ENCODE measurements around the gene DECR2.
"Not testable (repeated sequence)": the region's sequence is repeated elsewhere in the genome, so short reads cannot be mapped to it uniquely, and the experiment has no call there.

DECR2 gene

DNA sequence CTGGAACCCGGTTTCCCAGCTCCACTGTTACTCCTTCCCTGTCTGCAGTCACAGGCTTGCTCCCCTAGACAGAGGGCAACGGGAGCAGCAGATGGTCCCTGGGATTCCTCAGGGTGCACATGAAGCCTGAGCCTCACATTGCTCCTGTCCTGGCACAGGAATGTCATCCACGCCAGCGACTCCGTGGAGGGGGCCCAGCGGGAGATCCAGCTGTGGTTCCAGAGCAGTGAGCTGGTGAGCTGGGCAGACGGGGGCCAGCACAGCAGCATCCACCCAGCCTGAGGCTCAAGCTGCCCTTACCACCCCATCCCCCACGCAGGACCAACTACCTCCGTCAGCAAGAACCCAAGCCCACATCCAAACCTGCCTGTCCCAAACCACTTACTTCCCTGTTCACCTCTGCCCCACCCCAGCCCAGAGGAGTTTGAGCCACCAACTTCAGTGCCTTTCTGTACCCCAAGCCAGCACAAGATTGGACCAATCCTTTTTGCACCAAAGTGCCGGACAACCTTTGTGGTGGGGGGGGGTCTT, 1.6 kb upstream of the DECR2 start:
- DNase-seq (ENCODE audit: low spot score): no peak

DNA sequence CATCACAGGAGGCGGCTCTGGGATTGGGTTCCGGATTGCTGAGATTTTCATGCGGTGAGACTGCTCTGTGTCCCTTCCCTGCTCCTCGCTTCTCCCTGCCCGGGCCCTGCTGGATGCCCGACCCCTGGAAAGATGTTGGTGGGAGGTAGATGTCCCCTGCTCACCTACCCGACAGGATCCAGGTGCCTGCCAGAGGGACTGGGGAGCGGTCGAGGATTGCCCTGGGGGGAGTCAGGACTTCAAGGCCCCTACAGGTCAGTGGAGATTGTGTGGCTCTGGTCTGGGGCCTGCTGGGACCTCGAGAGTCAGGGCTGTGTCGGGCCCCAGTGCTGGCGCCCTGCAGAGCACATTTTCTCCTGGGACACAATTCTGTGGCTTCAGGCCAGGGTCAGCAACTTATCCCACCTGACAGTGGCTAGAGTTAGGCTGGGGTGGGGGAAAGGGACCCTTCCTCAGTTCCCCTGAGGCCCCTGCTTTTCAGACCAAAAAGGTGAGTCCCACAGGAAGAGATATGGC, 3.3 kb downstream of the DECR2 start:
- DNase-seq (ENCODE audit: low spot score): no peak

GRCh38 chr16:405548-406506, 4.1 kb downstream of the DECR2 start:
- no peak for DNase-seq (ENCODE audit: low spot score)

- no peak for DNase-seq (ENCODE audit: low spot score)
These were observed 5.6 kb downstream of the DECR2 start for GRCh38 chr16:407253-407652.

GRCh38 chr16:410516-411178, 9.0 kb downstream of the DECR2 start:
- DNase-seq (ENCODE audit: low spot score): no peak

DNA sequence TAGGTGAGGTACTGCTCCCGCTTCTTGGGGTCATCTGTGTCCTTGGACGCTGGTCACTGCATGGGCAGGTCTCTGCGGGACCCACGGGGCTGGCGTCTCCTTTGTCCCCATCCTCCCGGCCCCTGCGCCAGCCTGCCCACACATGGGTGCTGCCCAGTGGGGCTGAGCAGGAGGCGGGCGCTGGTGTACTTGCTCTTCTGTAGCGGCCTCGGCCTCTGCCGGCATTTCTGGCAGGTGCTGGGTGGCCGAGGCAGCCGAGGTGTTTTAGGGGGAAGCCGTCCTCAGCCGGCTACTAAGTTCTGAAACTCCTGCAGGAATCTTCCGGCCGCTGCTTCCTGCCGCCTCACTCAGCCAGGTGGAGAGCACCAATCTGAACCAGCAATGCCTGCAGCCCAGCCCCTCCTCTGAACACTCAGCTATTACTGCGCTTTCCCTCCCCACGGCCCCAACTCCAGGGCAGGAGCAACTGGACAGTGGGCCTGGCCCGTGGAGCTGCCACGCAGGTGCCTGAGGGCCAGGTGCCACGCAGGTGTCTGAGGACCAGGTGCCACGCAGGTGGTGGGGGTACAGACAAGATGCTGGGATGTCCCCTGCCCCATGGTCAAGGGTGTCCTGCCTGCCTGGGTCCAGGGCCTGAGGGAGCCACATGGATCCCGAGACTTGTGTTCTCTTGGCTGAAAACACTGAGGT, 10.0 kb downstream of the DECR2 start:
- DNase-seq (ENCODE audit: low spot score): no peak

DNA sequence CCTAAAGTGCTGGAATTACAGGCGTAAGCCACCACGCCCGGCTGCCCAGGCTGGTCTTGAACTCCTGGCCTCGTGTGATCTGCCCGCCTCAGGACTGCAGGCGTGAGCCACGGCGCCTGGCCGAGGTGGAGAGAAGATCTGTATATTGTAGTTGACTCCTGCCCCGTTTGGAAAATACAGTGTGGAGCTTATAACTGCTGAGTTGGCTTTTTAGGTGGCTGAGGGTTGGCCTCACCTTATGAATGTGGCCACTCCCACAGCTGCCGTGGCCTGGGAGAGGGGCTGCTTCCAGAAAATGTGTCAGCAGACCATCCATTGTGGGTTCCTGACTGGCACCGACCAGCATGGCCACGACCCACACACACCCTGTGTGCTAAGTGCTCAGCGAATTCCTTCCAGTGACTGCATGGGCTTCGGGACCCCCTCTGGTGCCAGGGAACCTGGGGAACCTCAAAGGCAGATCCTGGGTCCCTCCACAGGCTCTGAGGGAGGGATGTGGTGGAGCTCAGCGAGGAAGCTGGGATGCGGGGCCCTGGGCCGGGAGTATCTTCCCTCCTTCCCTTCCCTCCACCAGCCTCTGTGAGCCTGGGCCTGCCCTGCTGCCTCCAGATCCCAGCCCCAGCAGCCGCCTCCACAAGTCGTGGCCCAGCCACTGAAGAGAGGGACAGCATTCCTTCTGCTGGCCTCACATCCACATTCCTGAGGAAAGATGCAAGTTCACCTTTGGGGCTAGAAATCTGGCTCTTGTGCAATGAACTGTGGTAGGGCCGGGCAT, 12.9 kb downstream of the DECR2 start:
- peak; percentile 55 for DNase-seq (ENCODE audit: low spot score)

- not testable (repeated sequence) for DNase-seq (ENCODE audit: low spot score)
These were observed 13.4 kb downstream of the DECR2 start for GRCh38 chr16:415170-415498.

DNA sequence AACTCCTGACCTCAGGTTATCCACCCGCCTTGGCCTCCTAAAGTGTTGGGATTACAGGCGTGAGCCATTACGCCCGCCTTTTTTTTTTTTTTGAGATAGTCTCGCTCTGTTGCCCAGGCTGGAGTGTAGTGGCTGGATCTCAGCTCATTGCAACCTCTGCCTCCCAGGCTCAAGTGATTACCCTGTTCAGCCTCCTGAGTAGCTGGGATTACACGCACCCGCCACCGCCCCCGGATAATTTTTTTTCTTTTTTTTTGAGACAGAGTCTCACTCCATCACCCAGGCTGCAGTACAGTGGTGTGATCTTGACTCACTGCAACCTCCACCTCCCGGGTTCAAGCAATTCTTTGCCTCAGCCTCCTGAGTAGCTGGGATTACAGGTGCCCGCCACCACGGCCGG, 20.5 kb downstream of the DECR2 start:
- DNase-seq (ENCODE audit: low spot score): not testable (repeated sequence)

DNA sequence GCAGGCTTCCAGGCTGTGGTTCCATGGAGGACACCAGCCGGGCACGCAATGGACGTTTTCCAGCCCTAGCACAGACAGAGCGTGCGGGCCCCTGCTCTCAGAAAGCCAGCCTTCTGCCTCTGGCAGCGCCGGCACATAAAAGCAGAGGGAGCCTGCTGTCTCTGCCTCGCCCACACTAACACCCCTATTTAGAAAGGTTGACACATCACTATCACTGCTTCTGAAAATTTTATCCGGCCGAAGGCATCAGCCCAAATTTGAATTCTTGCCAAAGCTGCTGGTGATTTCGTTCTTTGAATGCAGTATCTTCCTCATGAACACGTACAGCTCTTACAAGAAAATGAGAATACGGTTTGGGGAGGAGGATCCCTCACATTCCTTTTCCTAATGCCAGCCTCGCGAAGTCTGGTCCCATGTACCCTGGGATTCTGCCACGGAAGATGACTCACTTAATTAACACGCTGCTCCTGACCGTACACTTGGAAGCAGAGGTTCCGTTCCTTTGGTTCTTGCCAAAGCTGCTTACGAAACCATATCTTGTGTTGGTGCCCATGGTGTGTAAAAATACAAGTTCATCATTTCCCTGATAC, 22.4 kb downstream of the DECR2 start:
- DNase-seq (ENCODE audit: low spot score): peak; percentile 91

GRCh38 chr16:424623-425081, 23.0 kb downstream of the DECR2 start:
- peak; percentile 44 for DNase-seq (ENCODE audit: low spot score)

GRCh38 chr16:425082-425718, 23.5 kb downstream of the DECR2 start, which contains the start of gene RAB11FIP3:
Gene RAB11FIP3 (plus strand): TSS chr16:425649. CDS start chr16:426007, 358 bp downstream.
- DNase-seq (ENCODE audit: low spot score): peak; percentile 84

DNA sequence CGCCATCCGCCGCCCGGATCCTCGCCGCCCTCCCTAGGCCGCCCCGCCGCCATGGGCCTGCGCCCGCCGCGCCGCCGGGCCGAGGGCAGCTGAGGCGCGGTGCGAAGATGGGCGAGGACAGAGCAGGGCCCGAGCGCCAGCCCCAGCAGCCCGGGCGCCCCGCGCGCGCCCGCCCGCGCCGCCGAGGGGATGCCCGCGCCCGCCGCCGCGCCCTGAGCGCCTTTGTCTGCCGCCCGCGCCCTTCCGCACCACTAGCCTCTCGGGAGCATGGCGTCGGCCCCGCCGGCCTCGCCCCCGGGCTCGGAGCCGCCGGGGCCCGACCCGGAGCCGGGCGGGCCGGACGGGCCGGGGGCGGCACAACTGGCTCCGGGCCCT, 24.0 kb downstream of the DECR2 start:
- DNase-seq (ENCODE audit: low spot score): no peak

- DNase-seq (ENCODE audit: low spot score): peak; percentile 10
These were observed 24.6 kb downstream of the DECR2 start for GRCh38 chr16:426115-426905.

GRCh38 chr16:426906-427249, 25.2 kb downstream of the DECR2 start:
- DNase-seq (ENCODE audit: low spot score): no peak

- DNase-seq (ENCODE audit: low spot score): no peak
These were observed 25.6 kb downstream of the DECR2 start for GRCh38 chr16:427250-427649.

- no peak for DNase-seq (ENCODE audit: low spot score)
These were observed 29.2 kb downstream of the DECR2 start for GRCh38 chr16:430904-431303.

DNA sequence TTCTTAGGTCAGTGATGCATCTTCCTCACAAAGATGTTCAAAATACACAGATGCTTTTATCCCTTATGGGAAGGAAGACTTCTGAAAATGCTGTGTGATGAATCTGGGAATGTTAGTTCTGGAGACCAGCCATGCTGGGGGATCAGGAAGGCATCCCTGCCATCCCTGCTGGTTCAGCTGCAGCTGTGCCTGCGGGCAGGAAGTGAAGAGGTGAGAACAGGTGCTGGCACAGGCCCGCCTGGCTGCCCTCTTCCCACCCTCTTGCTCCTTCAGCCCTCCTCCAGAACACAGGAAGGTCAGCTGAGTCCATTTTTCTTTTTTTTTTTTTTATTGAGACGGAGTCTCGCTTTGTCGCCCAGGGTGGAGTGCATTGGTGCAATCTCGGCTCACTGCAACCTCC, 38.9 kb downstream of the DECR2 start:
- no peak for DNase-seq (ENCODE audit: low spot score)

DNA sequence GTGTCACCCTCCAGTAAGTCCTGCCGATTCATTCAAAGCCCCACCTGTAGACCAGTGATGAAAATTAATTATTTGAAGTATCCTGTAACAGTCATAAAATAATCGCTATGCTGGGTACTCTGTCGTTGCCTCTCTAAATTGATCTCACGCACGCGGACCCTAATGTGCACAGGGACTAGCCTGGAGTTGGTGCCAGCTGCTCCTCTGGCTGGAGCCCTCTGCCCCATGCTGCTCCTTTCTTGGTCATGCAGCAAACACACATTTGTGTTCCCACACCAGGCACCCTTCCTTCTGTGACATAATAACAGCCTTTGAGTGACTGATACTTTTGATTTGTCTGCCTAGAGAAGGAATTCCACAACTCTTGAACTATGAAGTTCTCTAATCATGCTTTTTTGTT, 39.8 kb downstream of the DECR2 start:
- DNase-seq (ENCODE audit: low spot score): no peak

DNA sequence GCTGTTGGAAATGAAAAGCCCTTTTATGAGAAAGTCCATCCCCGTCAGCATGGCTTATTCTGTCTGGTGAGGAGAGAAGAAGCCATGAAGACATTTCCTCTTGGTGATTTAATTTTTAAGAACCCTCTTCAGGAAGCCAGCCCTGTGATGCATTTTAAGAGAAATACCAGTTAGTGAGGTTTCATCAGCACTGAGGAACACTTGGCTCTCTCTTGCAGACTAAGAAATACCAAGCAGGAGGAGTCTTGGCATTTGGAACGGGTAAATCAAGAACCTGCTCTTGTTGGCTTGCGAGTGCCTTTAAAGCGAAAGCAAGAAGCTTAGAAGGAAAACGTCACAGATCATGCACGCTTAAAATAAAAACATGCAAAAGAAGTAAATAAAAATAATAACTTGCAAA, 41.3 kb downstream of the DECR2 start:
- no peak for DNase-seq (ENCODE audit: low spot score)

Data from kidney tubule cell (primary cell).